ENCODE measurements around the gene SUMO3.

DNA sequence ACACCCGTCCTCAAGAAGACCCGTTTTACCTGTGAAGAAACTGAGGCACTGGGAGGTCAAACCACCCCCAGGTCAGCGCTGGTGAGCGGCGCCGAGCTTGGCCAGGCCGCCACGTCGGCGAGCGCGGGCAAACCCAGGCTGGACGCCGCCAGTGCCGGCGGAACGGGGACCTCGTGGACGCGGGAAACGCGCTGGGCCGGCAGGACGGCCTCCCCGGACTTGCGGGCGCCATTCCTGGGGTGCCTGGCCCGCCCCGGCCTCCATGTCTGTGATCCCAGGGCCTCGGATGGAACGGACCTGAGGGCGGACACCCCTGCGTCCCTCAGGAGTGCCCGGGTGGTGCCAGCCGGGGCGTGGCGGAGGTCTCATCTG is 764 bp upstream of the SUMO3 start:
- TF ChIP-seq CTCF (IDR thresholded peaks at IDR 0.05; ENCODE audit: insufficient read depth, low read length): no peak
- no peak for TF ChIP-seq POLR2AphosphoS5 (IDR thresholded peaks at IDR 0.05; ENCODE audit: low read depth)
- no peak for TF ChIP-seq SPI1 (IDR thresholded peaks at IDR 0.05; ENCODE audit: borderline replicate concordance, low read depth)
- no peak for TF ChIP-seq REST (IDR thresholded peaks at IDR 0.05; ENCODE audit: insufficient replicate concordance, low read depth)

Data from HL-60 (cell line).